ENCODE data around the gene RBM39. TPM values are rescaled to one million over a fixed set of nuclear protein-coding genes. Genes with fewer than 3 reads are reported as not detected.

The RBM39 gene
- total and polyA plus RNA-seq, 2 of the 13 experiments (the other 11 are each of a cell fraction or from before 2014, with no cell fraction given): 788 to 920 TPM

- TF ChIP-seq ARID5B (CRISPR knock-in tag; IDR thresholded peaks at IDR 0.05) (peak; percentile 83; the same call in 1 of the 2 replicates), EEA1 (CRISPR knock-in tag; IDR thresholded peaks at IDR 0.05; ENCODE audit: borderline replicate concordance) (peak; percentile 89), YY1 (IDR thresholded peaks at IDR 0.05; ENCODE audit: insufficient read depth, insufficient replicate concordance, low read depth, low read length) (peak; percentile 87), ZNF773 (CRISPR knock-in tag; IDR thresholded peaks at IDR 0.05; ENCODE audit: borderline replicate concordance) (peak; percentile 6; the same call in 1 of the 2 replicates), TAF1 (CRISPR knock-in tag; IDR thresholded peaks at IDR 0.05) (peak; percentile 98), THAP8 (CRISPR knock-in tag; IDR thresholded peaks at IDR 0.05; ENCODE audit: borderline replicate concordance) (0 out of 2 replicates have a peak, but pooled peaks have one; percentile 19), ZNF670 (CRISPR knock-in tag; IDR thresholded peaks at IDR 0.05; ENCODE audit: borderline replicate concordance) (peak; percentile 91; the same call in 1 of the 2 replicates), ZNF580 (CRISPR knock-in tag; IDR thresholded peaks at IDR 0.05; ENCODE audit: borderline replicate concordance, low read depth) (peak; percentile 93; the same call in 1 of the 2 replicates), ZNF296 (CRISPR knock-in tag; conservative IDR thresholded peaks at IDR 0.05) (peak; percentile 94), KAT2B (IDR thresholded peaks at IDR 0.05; ENCODE audit: borderline replicate concordance, low read depth, low read length) (0 out of 2 replicates have a peak, but pooled peaks have one; percentile 0), ZNF503 (CRISPR knock-in tag; IDR thresholded peaks at IDR 0.05) (peak; percentile 88), KDM4B (CRISPR knock-in tag; IDR thresholded peaks at IDR 0.05) (peak; percentile 99), RBM22 (optimal IDR thresholded peaks at IDR 0.05; ENCODE audit: low read length) (peak; percentile 86), BCL6 (CRISPR knock-in tag; IDR thresholded peaks at IDR 0.05) (peak; percentile 80), ZNF576 (CRISPR knock-in tag; IDR thresholded peaks at IDR 0.05) (peak; percentile 84), ZNF367 (CRISPR knock-in tag; IDR thresholded peaks at IDR 0.05; ENCODE audit: borderline replicate concordance) (peak; percentile 73; the same call in 1 of the 2 replicates), ZNF841 (CRISPR knock-in tag; IDR thresholded peaks at IDR 0.05; ENCODE audit: borderline replicate concordance) (no peak), GTF3A (CRISPR knock-in tag; conservative IDR thresholded peaks at IDR 0.05) (peak; percentile 64; the same call in 1 of the 2 replicates), ATF4 (CRISPR knock-in tag; IDR thresholded peaks at IDR 0.05) (peak in 1 of 2 experiments; percentile 86; a peak in 2 of 4 replicates), ARNTL (CRISPR knock-in tag; IDR thresholded peaks at IDR 0.05) (peak; percentile 88)
Observed at GRCh38 chr20:35699127-35699956, 42.7 kb downstream of the RBM39 start, which contains the start of the genes NFS1 and ROMO1 (continued).
